Trophoblast cell (in vitro differentiated cells and primary cell): ENCODE data around the gene FBXO42.
A peak's percentile ranks its signal among the peaks of the same experiment; 100 is the strongest.

Experiments
- DNase-seq, 2 donors: peaks; one replicate each; pipeline ENCODE4 v3.0.0-alpha.2; 2016
- H2AFZ ChIP-seq: 2 replicates; pipeline ENCODE4 v1.6.1; 2013; ENCODE audit warnings: low read length, moderate library complexity, mild to moderate bottlenecking; ENCODE audit not compliant: insufficient read depth, poor library complexity
- H2AK5ac ChIP-seq: 2 replicates; pipeline ENCODE4 v1.6.1; 2013; ENCODE audit warnings: mild to moderate bottlenecking, low read length
- H2BK120ac ChIP-seq: 2 replicates; pipeline ENCODE4 v1.6.1; 2013; ENCODE audit warnings: low read length, mild to moderate bottlenecking, moderate library complexity; ENCODE audit not compliant: insufficient read depth, poor library complexity
- H2BK12ac ChIP-seq: 2 replicates; pipeline ENCODE4 v1.6.1; 2013; ENCODE audit warnings: mild to moderate bottlenecking, low read length, moderate library complexity
- H2BK5ac ChIP-seq: 2 replicates; pipeline ENCODE4 v1.6.1; 2013; ENCODE audit warnings: low read length, low read depth, moderate library complexity, mild to moderate bottlenecking; ENCODE audit not compliant: poor library complexity
- H3K14ac ChIP-seq: 2 replicates; pipeline ENCODE4 v1.6.1; 2013; ENCODE audit warnings: mild to moderate bottlenecking, low read length
- H3K18ac ChIP-seq: 2 replicates; pipeline ENCODE4 v1.6.1; 2013; ENCODE audit warnings: mild to moderate bottlenecking, low read length
- H3K23ac ChIP-seq: 2 replicates; pipeline ENCODE4 v1.6.1; 2013; ENCODE audit warnings: low read length
- H3K27ac ChIP-seq: 2 replicates; pipeline ENCODE4 v1.5.1; 2013; ENCODE audit warnings: low read depth, mild to moderate bottlenecking, inconsistent platforms, low read length, moderate library complexity
- H3K27me3 ChIP-seq: 2 replicates; pipeline ENCODE4 v1.6.1; 2013; ENCODE audit warnings: inconsistent platforms, mild to moderate bottlenecking, low read length, moderate library complexity; ENCODE audit not compliant: insufficient read depth
- H3K36me3 ChIP-seq, 2 experiments: 1 replicate in 1 of 2; 2 replicates in 1 of 2; pipeline ENCODE4 v1.6.1; 2013; ENCODE audit warnings: low read length in 2 of 2, mild to moderate bottlenecking in 2 of 2, moderate library complexity in 1 of 2; ENCODE audit not compliant: insufficient read depth in 2 of 2, control insufficient read depth in 1 of 2
- H3K4ac ChIP-seq: 2 replicates; pipeline ENCODE4 v1.6.1; 2013; ENCODE audit warnings: low read depth, mild to moderate bottlenecking, low read length, moderate library complexity
- H3K4me1 ChIP-seq, 2 experiments: 1 replicate in 1 of 2; 2 replicates in 1 of 2; pipeline ENCODE4 v1.6.1; 2013; ENCODE audit warnings: low read length in 2 of 2, mild to moderate bottlenecking in 2 of 2, moderate library complexity in 1 of 2; ENCODE audit not compliant: insufficient read depth in 2 of 2, control insufficient read depth in 1 of 2
- H3K4me2 ChIP-seq: 2 replicates; pipeline ENCODE4 v1.6.1; 2013; ENCODE audit warnings: inconsistent platforms, mild to moderate bottlenecking, low read length, moderate library complexity
- H3K4me3 ChIP-seq: 2 replicates; pipeline ENCODE4 v1.5.1; 2013; ENCODE audit warnings: mild to moderate bottlenecking, low read depth, low read length, inconsistent platforms
- H3K79me1 ChIP-seq: one replicate; pipeline ENCODE4 v1.6.1; 2013; ENCODE audit warnings: low read length
- H3K79me2 ChIP-seq: 2 replicates; pipeline ENCODE4 v1.6.1; 2013; ENCODE audit warnings: low read length, mild to moderate bottlenecking; ENCODE audit not compliant: control insufficient read depth, insufficient read depth, poor library complexity
- H3K9ac ChIP-seq: 2 replicates; pipeline ENCODE4 v1.6.1; 2013; ENCODE audit warnings: mild to moderate bottlenecking, low read length
- H3K9me3 ChIP-seq: 2 replicates; pipeline ENCODE4 v1.6.1; 2013; ENCODE audit warnings: low read depth, mild to moderate bottlenecking, control low read depth, inconsistent platforms, low read length; ENCODE audit not compliant: insufficient read depth
- H4K12ac ChIP-seq: 2 replicates; pipeline ENCODE4 v1.6.1; 2013; ENCODE audit warnings: low read depth, mild to moderate bottlenecking, low read length, moderate library complexity
- H4K8ac ChIP-seq: 2 replicates; pipeline ENCODE4 v1.6.1; 2013; ENCODE audit warnings: low read depth, mild to moderate bottlenecking, low read length, moderate library complexity
- H4K91ac ChIP-seq: one replicate; pipeline ENCODE4 v1.6.1; 2013; ENCODE audit warnings: low read depth, mild to moderate bottlenecking, low read length, moderate library complexity
- WGBS: extraction: QIAGEN DNeasy Blood & Tissue Kit; methylation state at CpG from one replicate; pipeline ENCODE4 v1.1.7; 2013; ENCODE audit warnings: missing lambda C conversion rate; ENCODE audit not compliant: insufficient read length, insufficient coverage; ENCODE audit errors: extremely low coverage; 5-methylcytosine and 5-hydroxymethylcytosine counted together

The FBXO42 gene

GRCh38 chr1:16207318-16208269, 144.7 kb downstream of the FBXO42 start:
- H3K14ac ChIP-seq: peak overlapping the region; percentile 83
- H2AFZ ChIP-seq: peak overlapping the region; percentile 21
- peaks cover 1% of the 10 kb centered on the region for H3K9me3 ChIP-seq
- peak overlapping the region; percentile 28 for H2BK12ac ChIP-seq
- peak; percentile 45 to 50 for DNase-seq
- H3K18ac ChIP-seq: peak overlapping the region; percentile 67
- peak overlapping the region; percentile 64 for H3K4me3 ChIP-seq
- peak overlapping the region; percentile 68 for H3K4me2 ChIP-seq
- peaks cover 6% of the 10 kb centered on the region for H3K79me2 ChIP-seq
- H3K36me3 ChIP-seq: peaks cover 11 to 15% of the 10 kb centered on the region in 2 experiments
- H2AK5ac ChIP-seq: peak overlapping the region; percentile 73
- no peak overlapping the region for H3K9ac ChIP-seq
- peak overlapping the region; percentile 81 for H3K27ac ChIP-seq
- peak overlapping the region; percentile 58 for H2BK5ac ChIP-seq
- peak overlapping the region; percentile 64 for H4K91ac ChIP-seq
- no peaks in the 10 kb centered on the region for H3K27me3 ChIP-seq
- H3K4ac ChIP-seq: no peak overlapping the region
- H4K8ac ChIP-seq: peak overlapping the region; percentile 72
- peaks cover 22 to 27% of the 10 kb centered on the region in 2 experiments for H3K4me1 ChIP-seq
- peak overlapping the region; percentile 37 for H2BK120ac ChIP-seq
- WGBS: no CpG with 5 or more reads among the region's 51 CpGs
- H3K79me1 ChIP-seq: peaks cover 20% of the 10 kb centered on the region
- no peak overlapping the region for H3K23ac ChIP-seq
- peak overlapping the region; percentile 84 for H4K12ac ChIP-seq

- Histone ChIP-seq H3K9me3 (peaks cover 1% of the 10 kb centered on the region), H3K79me2 (peaks cover 2% of the 10 kb centered on the region), H3K27ac (peak overlapping the region; percentile 81), H3K4ac (no peak overlapping the region), H4K8ac (peak overlapping the region; percentile 72), H3K4me1 (peaks cover 14 to 18% of the 10 kb centered on the region in 2 experiments), H4K91ac (peak overlapping the region; percentile 64), H2BK120ac (no peak overlapping the region), H3K23ac (no peak overlapping the region), H3K4me2 (peak overlapping the region; percentile 68), H2BK12ac (no peak overlapping the region), H3K36me3 (peaks cover 19 to 20% of the 10 kb centered on the region in 2 experiments), H3K27me3 (no peaks in the 10 kb centered on the region), H3K9ac (no peak overlapping the region), H3K4me3 (peak overlapping the region; percentile 64), H2AFZ (peak overlapping the region; percentile 23), H3K14ac (peak overlapping the region; percentile 83), H2BK5ac (peak overlapping the region; percentile 58), H3K18ac (no peak overlapping the region), H4K12ac (peak overlapping the region; percentile 84), H2AK5ac (no peak overlapping the region), H3K79me1 (peaks cover 15% of the 10 kb centered on the region)
- peak; percentile 98 to 99 for DNase-seq
- WGBS: no CpG with 5 or more reads among the region's 87 CpGs
Measured at GRCh38 chr1:16206547-16207317, 145.5 kb downstream of the FBXO42 start.

- Histone ChIP-seq H2AK5ac (peak overlapping the region; percentile 28), H3K79me2 (peaks cover 2% of the 10 kb centered on the region), H3K4ac (peak overlapping the region; percentile 24), H3K9me3 (peaks cover 1% of the 10 kb centered on the region), H3K4me1 (peaks cover 10 to 11% of the 10 kb centered on the region in 2 experiments), H4K8ac (peak overlapping the region; percentile 90), H2BK12ac (peak overlapping the region; percentile 15), H3K4me2 (peak overlapping the region; percentile 60), H3K79me1 (peaks cover 15% of the 10 kb centered on the region), H3K27ac (peak overlapping the region; percentile 47), H3K36me3 (peaks cover 22 to 26% of the 10 kb centered on the region in 2 experiments), H3K23ac (no peak overlapping the region), H3K9ac (no peak overlapping the region), H2BK5ac (peak overlapping the region; percentile 29), H4K91ac (peak overlapping the region; percentile 64), H3K18ac (peak overlapping the region; percentile 20), H3K14ac (peak overlapping the region; percentile 64), H4K12ac (peak overlapping the region; percentile 35), H3K27me3 (no peaks in the 10 kb centered on the region), H2AFZ (peak overlapping the region; percentile 80), H3K4me3 (peak overlapping the region; percentile 54), H2BK120ac (peak overlapping the region; percentile 2)
- WGBS: no CpG with 5 or more reads among the region's 38 CpGs
- no peak for DNase-seq
Measured at GRCh38 chr1:16205891-16206546, 146.3 kb downstream of the FBXO42 start.

GRCh38 chr1:16205334-16205671, 147.0 kb downstream of the FBXO42 start:
- Histone ChIP-seq H2BK120ac (no peak overlapping the region), H3K27ac (no peak overlapping the region), H3K18ac (no peak overlapping the region), H2AFZ (no peak overlapping the region), H3K79me1 (peaks cover 15% of the 10 kb centered on the region), H3K36me3 (peaks cover 22 to 26% of the 10 kb centered on the region in 2 experiments), H4K91ac (no peak overlapping the region), H4K12ac (no peak overlapping the region), H3K4me2 (no peak overlapping the region), H3K4me1 (peaks cover 10 to 11% of the 10 kb centered on the region in 2 experiments), H3K27me3 (no peaks in the 10 kb centered on the region), H4K8ac (no peak overlapping the region), H3K9ac (no peak overlapping the region), H3K14ac (no peak overlapping the region), H2BK5ac (no peak overlapping the region), H3K4me3 (no peak overlapping the region), H2AK5ac (peak overlapping the region; percentile 7), H3K23ac (no peak overlapping the region), H3K79me2 (peaks cover 2% of the 10 kb centered on the region), H3K9me3 (peaks cover 1% of the 10 kb centered on the region), H3K4ac (no peak overlapping the region), H2BK12ac (no peak overlapping the region)
- no CpG with 5 or more reads among the region's 11 CpGs for WGBS
- DNase-seq: no peak
